ENCODE data around the gene TBC1D14.

- TF ChIP-seq CTCF (IDR thresholded peaks at IDR 0.05 in 4 of 5, conservative IDR thresholded peaks at IDR 0.05 in 1 of 5) (peak; percentile 70 to 88 (median 84)), POLR2A (IDR thresholded peaks at IDR 0.05) (no peak)
Observed at GRCh38 chr4:6873792-6874461, 35.7 kb upstream of the TBC1D14 start.

Data from gastrocnemius medialis (tissue), 4 donors.